K562 (cell line): Measurements from ENCODE around the gene CREB3L1.
A peak's percentile ranks its signal among the peaks of the same experiment; 100 is the strongest.

Experiments
- ARID3A ChIP-seq: IDR thresholded peaks from 2 replicates; pipeline ENCODE4 v1.6.1; 2012; ENCODE audit warnings: low read depth, low read length, improper control_type of control experiment, borderline replicate concordance
- HOMEZ ChIP-seq: fragments of 250-450 bp; sonication (Bioruptor Pico); IDR thresholded peaks from 2 replicates; pipeline ENCODE4 v1.4.0; 2020; ENCODE audit warnings: mild to moderate bottlenecking, moderate library complexity
- L3MBTL2 ChIP-seq: fragments of 450-650 bp; IDR thresholded peaks from 2 replicates; pipeline ENCODE4 v1.6.1; 2016; ENCODE audit warnings: mild to moderate bottlenecking, moderate library complexity
- POLR2A ChIP-seq: fragments of 450-650 bp; conservative IDR thresholded peaks from 2 replicates; pipeline ENCODE4 v1.6.1; 2016
- RAD21 ChIP-seq, 2 experiments: fragments of 250-450 bp in 1 of 2; fragments of 450-650 bp in 1 of 2; sonication (Bioruptor Pico) in 1 of 2; formaldehyde crosslinking in 1 of 2; IDR thresholded peaks in 1 of 2; conservative IDR thresholded peaks in 1 of 2; 2 replicates each; pipeline versions ENCODE4 v1.4.0 to v1.8.0; 2020 to 2022; ENCODE audit warnings: mild to moderate bottlenecking in 2 of 2, moderate library complexity in 1 of 2
- REST ChIP-seq, 2 experiments: fragments of 450-650 bp; formaldehyde crosslinking in 1 of 2; IDR thresholded peaks; 2 replicates each; pipeline versions ENCODE4 v1.4.0 to v1.6.1; 2014 to 2020; ENCODE audit warnings: mild to moderate bottlenecking in 2 of 2, borderline replicate concordance in 1 of 2, low read depth in 1 of 2
- RFX1 ChIP-seq: fragments of 450-650 bp; IDR thresholded peaks from 2 replicates; pipeline ENCODE4 v1.6.1; 2016; ENCODE audit warnings: mild to moderate bottlenecking, moderate library complexity
- SIN3B ChIP-seq: fragments of 450-650 bp; IDR thresholded peaks from 2 replicates; pipeline ENCODE4 v1.6.1; 2017; ENCODE audit warnings: low read depth, mild to moderate bottlenecking, moderate library complexity
- SIRT6 ChIP-seq: IDR thresholded peaks from one replicate; pipeline ENCODE4 v1.6.1; 2012; ENCODE audit warnings: low read depth, mild to moderate bottlenecking, control low read depth, inconsistent platforms, low read length, moderate library complexity
- YY1 ChIP-seq, 3 experiments: IDR thresholded peaks; 2 replicates each; pipeline ENCODE4 v1.6.1; 2011; ENCODE audit warnings: low read length in 2 of 3, mild to moderate bottlenecking in 2 of 3, moderate library complexity in 2 of 3, borderline replicate concordance in 1 of 3, control low read depth in 1 of 3, low read depth in 1 of 3; ENCODE audit not compliant: insufficient read depth in 3 of 3, insufficient replicate concordance in 2 of 3, control insufficient read depth in 1 of 3, insufficient read length in 1 of 3; ENCODE audit errors: extremely low read depth in 1 of 3
- ZNF12 ChIP-seq: sonication (generic); formaldehyde crosslinking; IDR thresholded peaks from 2 replicates; pipeline ENCODE4 v1.4.0; 2020; ENCODE audit warnings: mild to moderate bottlenecking, missing genetic modification reagents
- ZNF274 ChIP-seq: IDR thresholded peaks from 2 replicates; pipeline ENCODE4 v1.6.1; 2011; ENCODE audit warnings: low read depth, mild to moderate bottlenecking, low read length, moderate library complexity, borderline replicate concordance

GRCh38 chr11:46254133-46254491, 23.4 kb upstream of the CREB3L1 start:
- TF ChIP-seq POLR2A (no peak), RFX1 (no peak), ARID3A (no peak), REST (IDR thresholded peaks at IDR 0.05; ENCODE audit: borderline replicate concordance) (no peak), REST (CRISPR knock-in tag; IDR thresholded peaks at IDR 0.05; ENCODE audit: low read depth) (no peak), YY1 (IDR thresholded peaks at IDR 0.05; ENCODE audit: borderline replicate concordance in 1 of 3, control insufficient read depth in 1 of 3, extremely low read depth in 1 of 3, insufficient read depth in 3 of 3, insufficient read length in 1 of 3, insufficient replicate concordance in 2 of 3, low read depth in 1 of 3, low read length in 2 of 3) (no peak), RAD21 (CRISPR knock-in tag; conservative IDR thresholded peaks at IDR 0.05 in 1 of 2, IDR thresholded peaks at IDR 0.05 in 1 of 2) (no peak), SIN3B (no peak), HOMEZ (CRISPR knock-in tag) (no peak), ZNF274 (no peak), L3MBTL2 (peak; percentile 46; the same call in 1 of the 2 replicates), ZNF12 (CRISPR knock-in tag) (no peak), SIRT6 (no peak)
